GM18508 (cell line): Measurements from ENCODE around the gene YIF1A.

ENCODE experiments used
- ATAC-seq: cut with Tn5 transposase; IDR thresholded peaks from one replicate; pipeline ENCODE4 v1.9.1; 2021; ENCODE audit warnings: moderate number of reproducible peaks; ENCODE audit not compliant: insufficient read depth, unreplicated experiment

Gene YIF1A

DNA sequence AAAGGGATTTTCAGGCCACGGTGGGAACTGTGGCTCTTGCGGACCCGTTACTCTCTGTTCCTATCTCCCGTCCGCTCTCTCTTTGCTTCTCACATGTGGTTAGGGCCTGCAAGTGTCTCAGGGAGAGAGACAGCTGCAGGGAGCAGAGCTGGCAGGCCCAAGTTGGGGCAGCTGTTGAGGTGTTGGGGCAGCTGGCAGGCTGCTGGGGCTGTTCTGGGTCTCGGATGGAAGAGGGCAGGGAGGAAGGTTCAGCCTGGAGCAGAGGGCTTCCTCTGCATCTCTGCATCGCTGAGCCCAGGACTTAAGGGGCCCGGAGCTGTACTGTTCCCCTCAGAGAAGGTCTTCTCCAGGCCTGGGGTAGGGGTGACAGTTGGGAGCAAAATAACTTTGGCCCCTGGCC is 13.5 kb downstream of the YIF1A start:
- ATAC-seq, result no peak

DNA sequence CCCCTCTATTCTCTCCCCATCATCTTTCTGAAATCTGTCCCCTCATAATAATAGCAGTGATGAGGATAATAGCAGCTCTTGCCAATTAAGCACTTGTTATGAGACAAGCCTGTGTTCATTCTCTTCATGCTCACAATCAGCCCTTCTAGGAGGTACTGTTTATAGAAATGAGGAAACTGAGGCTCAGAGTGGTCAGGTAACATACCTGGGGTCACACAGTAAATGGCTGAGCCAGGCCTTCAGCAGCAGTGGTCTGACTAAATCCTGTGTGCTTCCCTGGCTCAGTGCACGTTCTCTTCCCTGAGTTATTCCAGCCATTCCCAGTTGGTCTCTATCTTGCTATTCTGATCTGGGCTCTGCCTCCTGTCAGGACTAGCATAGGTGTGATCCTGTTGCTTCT is 14.7 kb downstream of the YIF1A start:
- ATAC-seq, result no peak

DNA sequence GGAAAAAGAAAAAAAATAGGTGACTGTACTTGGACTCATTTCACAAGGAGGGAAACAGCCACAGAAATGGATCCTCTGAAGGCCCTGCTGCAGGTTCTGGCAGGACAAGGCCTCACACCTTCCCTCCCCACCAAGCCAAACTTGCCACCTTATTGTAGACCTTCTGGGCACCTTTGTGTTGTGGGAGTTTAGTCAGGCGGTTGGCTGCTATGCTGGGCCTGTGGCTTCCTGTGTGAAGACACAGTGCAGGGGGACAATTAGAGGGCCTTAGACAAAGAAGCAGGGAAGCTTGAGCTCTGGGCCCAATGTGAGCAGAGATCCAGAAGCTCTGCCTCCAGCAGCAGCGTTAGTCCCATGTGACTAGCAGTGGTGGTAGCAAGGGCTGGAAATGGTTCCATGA is 16.3 kb downstream of the YIF1A start:
- ATAC-seq, result no peak

DNA sequence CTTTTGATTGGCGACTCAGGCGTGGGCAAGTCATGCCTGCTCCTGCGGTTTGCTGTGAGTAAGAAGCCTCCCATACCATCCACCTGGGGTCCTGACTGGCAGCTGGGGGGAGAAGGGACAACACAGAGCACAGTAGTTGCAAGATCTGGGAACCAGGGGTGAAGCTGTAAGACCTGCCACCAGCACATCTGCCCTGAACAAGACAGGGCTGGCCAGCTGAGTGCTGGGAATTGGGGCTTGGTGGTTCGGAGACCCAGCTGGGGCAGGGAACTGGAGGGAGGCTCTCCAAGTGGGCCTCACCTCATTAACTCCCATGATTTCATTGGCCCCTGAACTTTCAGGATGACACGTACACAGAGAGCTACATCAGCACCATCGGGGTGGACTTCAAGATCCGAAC is 17.1 kb downstream of the YIF1A start:
- ATAC-seq, result no peak

DNA sequence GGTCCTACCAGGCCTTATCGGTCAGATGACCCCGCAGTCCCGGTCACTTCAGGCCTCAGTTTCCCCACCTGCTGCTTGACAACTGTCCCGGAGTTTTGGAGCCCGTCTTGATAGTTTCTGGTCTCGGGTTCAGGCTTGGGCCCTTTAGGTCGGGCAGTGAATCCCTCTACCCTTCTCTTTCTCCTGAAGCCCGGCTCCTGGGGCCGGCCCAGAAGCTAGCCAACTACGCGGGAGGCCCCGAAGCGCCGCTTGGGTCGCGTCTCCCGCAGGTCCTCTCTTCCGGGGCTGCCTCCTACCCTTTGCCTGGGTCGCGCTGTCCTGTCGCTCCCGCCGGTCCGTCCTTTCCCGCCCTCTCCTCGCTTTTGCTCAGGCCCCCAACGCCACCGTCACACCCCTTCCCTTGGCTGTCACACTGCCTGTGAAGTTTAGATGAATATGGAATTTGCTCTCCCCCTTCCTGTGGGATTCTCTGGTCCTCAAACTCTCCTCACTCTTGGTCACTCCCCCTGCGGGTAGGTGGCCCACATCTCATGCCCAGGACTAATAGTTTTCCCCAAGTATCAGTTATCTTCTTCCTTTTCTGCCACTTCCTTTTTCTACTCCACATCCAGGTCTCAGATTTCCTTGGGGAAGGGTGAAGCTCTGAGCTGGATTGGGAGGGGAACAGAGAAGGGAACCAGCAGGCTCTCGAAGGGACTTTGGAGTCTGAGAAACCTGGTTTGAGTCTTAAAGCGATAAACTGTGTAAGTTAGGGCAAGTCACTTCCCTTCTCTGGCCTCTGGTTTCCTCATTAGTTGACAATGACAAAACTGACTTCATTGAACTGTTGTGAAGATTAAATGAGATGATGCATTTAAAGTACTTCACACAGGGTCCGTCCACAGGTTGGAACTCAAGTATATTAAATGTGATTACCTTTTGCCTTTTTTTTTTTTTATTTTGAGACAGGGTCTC is 19.7 kb downstream of the YIF1A start:
- no peak for ATAC-seq

DNA sequence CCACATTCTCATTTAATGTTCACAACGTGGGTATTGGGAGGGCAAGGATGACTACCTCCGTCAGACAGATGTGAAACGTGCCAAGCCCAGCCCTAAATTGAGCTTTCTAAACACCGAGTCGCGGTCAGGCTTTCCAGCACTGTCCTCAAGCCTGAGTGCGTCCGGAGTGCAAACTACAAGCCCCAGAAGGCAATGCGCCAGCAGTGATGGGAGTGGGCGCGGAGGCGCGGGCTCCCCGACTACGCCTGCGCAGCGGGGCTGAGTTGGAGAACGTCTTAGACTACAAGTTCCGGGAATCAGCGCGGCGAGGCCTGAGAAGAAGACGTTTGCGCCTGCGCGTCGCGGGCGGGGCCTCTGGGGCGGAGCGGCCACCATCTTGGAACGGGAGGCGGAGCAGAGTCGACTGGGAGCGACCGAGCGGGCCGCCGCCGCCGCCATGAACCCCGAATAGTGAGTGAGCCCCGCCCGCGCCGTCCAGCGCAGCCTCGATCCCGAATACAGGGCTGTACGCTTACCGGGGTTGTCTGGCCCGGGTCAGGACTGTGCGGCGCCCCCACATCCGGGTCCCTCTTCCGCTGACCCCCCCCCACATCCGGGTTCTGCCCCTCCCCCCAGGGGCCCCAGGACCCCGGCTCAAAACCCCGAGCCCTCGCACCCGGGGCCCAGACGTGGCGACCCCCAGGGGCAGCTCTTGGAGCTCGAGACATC is 20.5 kb downstream of the YIF1A start, which contains the start of gene RAB1B:
RAB1B (plus strand) TSS at position 396 of the 708 bp plus-strand sequence; CDS start at position 437, 41 bp downstream.
- ATAC-seq, result peak; percentile 75

DNA sequence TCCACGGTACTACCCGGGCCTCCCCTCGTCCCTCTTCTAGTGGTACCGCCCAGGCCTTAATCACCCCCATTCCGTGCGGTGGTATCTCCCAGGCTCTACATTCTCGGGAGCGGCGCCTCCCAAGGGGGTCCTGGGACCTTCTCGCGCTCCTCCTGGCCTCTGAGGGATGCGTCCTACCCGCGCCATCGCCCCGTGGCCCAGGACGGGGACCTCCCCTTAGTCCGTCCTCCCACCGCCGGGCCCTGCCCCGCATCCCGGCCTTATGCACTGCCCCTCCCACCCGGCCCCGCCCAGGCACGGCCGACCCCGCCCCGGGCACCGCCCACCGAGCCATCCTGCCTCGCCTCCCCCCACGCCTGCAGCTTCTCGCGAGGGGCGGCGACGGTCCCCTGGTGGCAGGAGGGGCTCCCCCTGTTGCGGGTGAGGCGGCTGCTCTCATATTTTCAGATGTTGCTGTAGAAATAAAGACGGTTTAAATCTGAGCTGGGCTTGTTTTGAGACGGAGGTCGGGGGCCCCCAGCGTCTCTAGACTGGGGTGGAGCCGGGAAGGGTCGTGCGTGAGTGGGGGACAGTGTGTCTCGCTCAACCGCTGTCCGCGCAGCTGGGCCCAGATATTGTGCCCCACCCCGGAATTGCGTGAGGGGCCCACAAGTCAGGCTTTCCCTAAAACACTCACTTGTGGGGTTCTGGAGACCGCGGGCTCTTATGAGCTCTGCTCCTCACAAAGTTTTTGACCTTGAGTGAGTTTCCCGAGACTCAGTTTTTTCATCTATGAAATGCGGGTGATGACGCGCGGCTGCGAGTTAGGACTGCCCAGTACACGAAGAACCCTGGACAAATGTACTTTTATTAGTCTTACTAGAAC is 21.3 kb downstream of the YIF1A start:
- ATAC-seq, result no peak

DNA sequence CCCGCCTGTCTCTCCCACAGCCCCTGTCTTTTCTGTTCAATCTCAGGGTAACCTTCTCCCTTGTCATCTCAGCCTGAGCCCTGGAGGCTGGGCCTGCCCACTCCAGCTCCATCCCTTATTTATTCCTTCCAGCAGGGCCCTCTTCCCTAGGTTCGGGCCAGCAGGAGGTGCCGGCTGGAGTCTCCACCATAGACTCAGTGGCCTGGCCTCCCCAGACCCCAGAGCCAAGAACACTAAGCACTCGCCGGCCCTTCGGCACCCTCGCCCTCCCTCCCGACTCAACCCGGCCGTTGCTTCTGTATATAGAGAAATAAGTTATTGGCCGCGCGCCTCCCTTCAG is 21.9 kb downstream of the YIF1A start:
- no peak for ATAC-seq

DNA sequence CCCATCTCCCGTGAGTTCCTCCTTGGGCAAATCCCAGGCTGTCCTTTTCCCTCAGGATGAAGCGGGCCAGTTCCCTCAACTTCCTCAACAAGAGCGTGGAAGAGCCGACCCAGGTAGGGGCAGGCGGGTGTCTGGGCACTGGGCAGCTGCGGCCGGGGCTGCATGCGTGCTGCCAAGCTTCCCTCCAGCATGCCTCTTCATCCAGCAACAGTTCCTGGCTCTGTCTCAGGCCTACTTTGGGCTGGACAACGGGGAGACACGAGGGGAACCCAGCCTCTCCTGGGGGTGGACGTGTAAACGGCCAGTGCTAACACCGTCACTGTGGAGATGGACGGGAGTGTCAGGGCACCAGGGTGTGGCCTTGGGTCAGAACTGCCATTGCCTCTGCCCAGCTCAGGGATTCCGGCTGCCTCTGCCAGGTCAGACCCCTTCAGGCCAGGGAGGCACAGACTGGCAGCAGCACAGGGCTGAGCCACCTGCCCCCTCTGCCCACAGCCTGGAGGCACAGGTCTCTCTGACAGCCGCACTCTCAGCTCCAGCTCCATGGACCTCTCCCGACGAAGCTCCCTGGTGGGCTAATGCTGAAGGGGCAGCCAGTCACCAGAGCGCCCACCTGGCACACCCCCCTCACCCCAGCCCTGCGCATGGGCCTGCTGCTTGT is 22.4 kb downstream of the YIF1A start:
- no peak for ATAC-seq

DNA sequence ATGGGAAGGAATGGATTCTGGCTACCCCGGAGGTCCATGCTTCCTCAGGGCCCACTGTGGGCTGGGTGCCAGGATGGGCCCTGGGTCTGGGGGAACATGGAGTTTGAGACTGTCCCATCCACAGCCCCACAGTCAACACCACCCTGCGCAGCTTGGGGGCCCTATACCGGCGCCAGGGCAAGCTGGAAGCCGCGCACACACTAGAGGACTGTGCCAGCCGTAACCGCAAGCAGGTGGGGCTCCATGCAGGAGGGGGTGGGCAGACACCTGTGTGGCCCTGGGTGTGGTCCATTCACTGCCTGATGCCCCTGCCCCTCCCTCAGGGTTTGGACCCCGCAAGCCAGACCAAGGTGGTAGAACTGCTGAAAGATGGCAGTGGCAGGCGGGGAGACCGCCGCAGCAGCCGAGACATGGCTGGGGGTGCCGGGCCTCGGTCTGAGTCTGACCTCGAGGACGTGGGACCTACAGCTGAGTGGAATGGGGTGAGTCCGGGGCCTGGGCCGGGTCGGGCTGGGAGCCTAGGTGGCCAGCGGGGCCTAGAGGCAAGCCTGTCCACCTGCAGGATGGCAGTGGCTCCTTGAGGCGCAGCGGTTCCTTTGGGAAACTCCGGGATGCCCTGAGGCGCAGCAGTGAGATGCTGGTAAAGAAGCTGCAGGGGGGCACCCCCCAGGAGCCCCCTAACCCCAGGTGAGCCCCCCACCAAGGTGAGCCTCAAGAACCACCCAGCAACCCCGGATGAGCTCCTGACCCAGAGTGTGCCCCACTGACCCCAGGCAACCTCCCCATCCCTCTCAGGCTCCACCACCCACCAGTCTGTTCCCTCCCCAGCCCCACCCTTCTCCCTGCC is 23.2 kb downstream of the YIF1A start:
- no peak for ATAC-seq

DNA sequence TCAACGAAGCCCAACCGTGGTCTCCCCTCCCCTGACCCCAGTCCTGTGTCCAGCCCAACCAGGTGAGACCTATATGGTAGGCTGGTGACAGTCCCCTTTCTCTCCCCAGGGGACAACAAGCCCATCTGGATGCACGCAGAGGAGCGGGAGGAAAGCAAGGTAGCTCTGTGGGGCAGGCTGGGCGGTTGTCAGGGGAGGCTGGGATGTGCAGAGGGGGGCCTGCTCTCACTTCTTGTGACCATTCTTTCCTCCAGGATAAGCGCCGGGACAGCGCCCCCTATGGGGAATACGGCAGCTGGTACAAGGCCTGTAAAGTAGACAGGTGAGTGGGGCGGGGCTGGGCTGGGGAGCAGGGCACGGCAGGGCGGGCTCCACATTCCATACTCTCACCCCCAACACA is 24.0 kb downstream of the YIF1A start:
- no peak for ATAC-seq

DNA sequence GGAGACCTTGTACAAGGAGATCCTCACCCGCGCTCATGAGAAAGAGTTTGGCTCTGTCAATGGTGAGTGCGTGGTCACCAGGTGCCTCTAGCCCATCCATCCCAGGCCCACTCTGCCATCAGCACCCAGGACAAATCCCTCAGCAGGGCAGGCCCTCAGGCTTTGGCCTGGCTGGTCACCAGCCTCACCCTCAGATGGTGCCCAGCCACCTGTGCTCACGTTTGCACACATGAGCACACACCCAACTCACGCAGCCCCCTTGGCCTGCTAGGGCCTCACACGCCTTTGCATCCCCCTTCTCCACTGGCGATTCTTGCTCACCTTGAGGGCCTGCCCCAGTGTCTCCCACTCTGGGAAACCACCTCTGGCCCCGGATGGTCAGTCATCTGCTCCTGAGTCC is 24.6 kb downstream of the YIF1A start:
- ATAC-seq, result no peak

DNA sequence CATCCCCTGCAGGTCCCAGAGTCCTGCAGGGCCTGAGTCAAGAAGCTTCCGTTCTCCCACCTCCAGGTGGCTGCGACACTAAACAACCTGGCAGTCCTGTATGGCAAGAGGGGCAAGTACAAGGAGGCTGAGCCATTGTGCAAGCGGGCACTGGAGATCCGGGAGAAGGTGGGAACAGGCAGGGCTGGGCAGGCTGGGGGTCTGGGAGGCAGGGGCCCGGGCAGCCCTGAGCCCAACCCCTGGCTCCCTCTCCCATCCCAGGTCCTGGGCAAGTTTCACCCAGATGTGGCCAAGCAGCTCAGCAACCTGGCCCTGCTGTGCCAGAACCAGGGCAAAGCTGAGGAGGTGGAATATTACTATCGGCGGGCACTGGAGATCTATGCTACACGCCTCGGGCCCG is 25.2 kb downstream of the YIF1A start:
- no peak for ATAC-seq

DNA sequence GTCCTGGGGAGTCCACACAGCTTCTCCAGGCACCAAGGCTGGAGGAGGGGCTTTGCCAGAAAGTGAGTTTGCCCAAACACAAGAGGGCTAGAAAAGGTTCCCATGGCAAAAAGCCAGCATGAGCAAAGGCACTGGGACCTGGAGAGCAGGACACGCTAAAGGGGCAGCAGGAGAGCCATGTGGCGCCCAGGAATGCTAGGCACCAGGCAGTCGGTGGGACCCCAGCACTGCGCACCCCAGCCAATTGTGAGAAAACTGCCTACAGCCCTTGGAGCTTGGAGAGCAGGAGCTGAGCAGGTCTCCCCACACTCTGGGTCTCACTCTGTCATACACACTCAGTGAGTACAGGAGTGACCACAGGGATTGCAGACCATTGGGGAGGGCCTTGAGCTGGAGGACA is 25.7 kb downstream of the YIF1A start:
- no peak for ATAC-seq

DNA sequence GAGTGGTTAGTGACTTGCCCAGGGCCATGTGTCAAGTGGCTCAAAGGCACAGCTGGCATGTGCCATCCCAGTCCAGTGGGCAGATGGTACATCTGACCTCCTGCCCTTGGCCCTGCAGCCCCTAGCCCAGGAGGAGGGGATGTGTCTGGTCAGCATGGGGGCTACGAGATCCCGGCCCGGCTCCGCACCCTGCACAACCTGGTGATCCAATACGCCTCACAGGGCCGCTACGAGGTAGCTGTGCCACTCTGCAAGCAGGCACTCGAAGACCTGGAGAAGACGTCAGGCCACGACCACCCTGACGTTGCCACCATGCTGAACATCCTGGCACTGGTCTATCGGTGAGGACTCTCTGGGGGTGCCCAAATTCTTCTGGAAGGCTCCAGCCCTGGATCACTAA is 26.2 kb downstream of the YIF1A start:
- no peak for ATAC-seq

DNA sequence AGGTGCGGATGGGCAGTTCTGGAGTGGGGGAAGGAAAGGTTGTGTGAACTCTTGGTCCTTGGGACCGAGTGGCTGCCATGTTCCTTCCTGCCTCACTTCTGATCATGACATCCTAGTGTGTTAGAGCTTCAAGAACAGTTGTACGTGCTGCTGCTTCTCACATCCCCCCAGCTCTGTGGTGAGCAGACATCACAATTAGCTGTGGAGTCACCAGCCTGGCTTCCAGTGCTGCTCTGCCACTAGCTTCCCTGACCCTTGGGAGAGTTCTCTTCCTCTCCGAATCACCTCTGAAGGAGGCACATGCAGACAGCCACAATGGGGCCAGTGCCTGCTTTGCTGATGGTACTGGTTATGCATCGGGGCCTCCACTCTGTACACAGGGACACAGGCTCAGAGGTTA is 26.8 kb downstream of the YIF1A start:
- no peak for ATAC-seq

DNA sequence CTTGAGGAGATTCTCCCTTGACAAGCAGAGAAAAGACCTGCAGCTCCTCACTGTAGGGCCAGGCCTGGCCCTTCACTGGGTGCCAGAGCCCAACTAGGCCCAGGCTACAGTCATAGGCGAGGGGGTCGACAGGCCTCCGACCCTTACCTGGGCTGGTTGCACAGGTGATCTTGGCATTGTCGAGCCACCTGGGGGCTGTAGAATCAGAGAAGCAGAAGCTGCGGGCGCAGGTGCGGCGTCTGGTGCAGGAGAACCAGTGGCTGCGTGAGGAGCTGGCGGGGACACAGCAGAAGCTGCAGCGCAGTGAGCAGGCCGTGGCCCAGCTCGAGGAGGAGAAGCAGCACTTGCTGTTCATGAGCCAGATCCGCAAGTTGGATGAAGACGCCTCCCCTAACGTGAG is 27.4 kb downstream of the YIF1A start:
- no peak for ATAC-seq

DNA sequence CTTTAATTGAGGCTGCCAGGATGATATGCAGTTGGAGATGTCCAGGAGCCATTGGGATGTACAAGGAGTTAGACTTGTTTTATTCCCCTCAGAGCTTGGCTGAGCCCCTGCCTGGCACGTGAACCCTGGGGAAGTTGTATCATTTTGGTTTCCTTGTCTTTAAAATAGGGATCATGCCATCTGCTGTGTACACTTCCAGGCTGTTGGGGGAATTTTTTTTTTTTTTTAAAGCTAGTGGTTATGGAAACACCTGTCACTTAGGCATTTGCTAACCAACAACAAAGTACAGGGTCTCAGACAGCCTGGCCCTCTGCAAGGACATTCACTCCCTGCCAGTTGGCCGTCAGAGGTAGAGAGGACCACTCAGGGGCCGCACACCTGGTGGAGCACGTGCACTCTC is 29.0 kb downstream of the YIF1A start:
- no peak for ATAC-seq

DNA sequence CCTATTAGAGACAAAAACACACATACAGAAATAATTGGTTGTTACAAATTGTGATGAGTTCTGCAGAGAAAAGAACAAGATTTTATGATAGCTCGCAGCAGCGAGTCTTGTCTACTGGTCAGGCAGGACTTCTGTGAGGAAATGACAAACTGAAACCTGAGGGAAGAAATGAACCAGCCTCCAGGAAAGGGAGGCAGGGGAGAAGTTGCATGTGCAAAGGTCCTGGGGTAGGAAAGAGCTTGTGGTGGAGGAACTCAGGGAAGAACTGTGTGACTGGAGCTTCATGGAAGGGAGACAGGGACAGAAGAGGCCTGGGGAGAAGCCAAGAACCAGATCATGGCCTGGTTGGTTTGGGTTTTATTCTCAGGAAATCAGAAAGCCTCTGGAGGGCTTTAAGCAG is 29.7 kb downstream of the YIF1A start:
- no peak for ATAC-seq
